ENCODE measurements around the gene GK2. TPM values are rescaled to one million over a fixed set of nuclear protein-coding genes. Genes with fewer than 3 reads are reported as not detected.

The GK2 gene
- total RNA-seq, 2 experiments from 2014 or later, result not detected

DNA sequence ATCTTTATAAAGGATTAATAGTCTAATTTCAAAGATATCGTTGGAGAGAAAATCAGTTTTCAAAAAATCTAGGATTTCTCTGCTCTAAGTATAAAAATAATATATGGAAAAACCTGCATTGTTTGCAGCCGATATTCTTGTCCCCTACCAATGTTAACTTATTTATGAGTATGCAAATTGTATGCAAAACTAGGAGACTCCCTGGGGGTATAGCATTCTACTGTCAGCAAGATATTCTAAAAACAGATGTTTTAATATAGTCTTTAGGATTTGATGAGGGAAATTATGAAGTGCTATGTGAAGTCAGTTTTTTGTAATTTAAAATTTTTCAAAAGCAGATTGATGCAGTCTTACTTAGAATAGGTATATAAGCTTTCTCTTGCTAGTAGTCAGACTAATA lies 40.9 kb downstream of the GK2 start:
- H3K4me1 Mint-ChIP-seq (ENCODE audit: low read depth), result no peaks in the 10 kb centered on the region
- no peak overlapping the region for H3K27ac Mint-ChIP-seq
- ChIA-PET POLR2A (no interaction called here), CTCF (no interaction called here)
- no peak overlapping the region for H3K4me3 Mint-ChIP-seq
- H3K9me3 Mint-ChIP-seq, result no peaks in the 10 kb centered on the region
- no peak for DNase-seq
- H3K27me3 Mint-ChIP-seq, result no peaks in the 10 kb centered on the region
- no peaks in the 10 kb centered on the region for H3K36me3 Mint-ChIP-seq
- intact Hi-C loops (cut with micrococcal nuclease), result no loop called here

GRCh38 chr4:79366422-79366821 lies 41.6 kb downstream of the GK2 start:
- POLR2A ChIA-PET, result no interaction called here
- no peak for DNase-seq
- no peaks in the 10 kb centered on the region for H3K9me3 Mint-ChIP-seq
- no peaks in the 10 kb centered on the region for H3K27me3 Mint-ChIP-seq
- CTCF ChIA-PET, result no interaction called here
- intact Hi-C loops (cut with micrococcal nuclease), result no loop called here
- H3K27ac Mint-ChIP-seq, result no peak overlapping the region
- no peak overlapping the region for H3K4me3 Mint-ChIP-seq
- no peaks in the 10 kb centered on the region for H3K4me1 Mint-ChIP-seq (ENCODE audit: low read depth)
- H3K36me3 Mint-ChIP-seq, result no peaks in the 10 kb centered on the region

- no peaks in the 10 kb centered on the region for H3K9me3 Mint-ChIP-seq
- intact Hi-C loops (cut with micrococcal nuclease), result no loop called here
- CTCF ChIA-PET, result no interaction called here
- no peaks in the 10 kb centered on the region for H3K36me3 Mint-ChIP-seq
- no peak for DNase-seq
- no peak overlapping the region for H3K27ac Mint-ChIP-seq
- H3K4me3 Mint-ChIP-seq, result no peak overlapping the region
- H3K4me1 Mint-ChIP-seq (ENCODE audit: low read depth), result no peaks in the 10 kb centered on the region
- no peaks in the 10 kb centered on the region for H3K27me3 Mint-ChIP-seq
- POLR2A ChIA-PET, result no interaction called here
Observed at GRCh38 chr4:79364061-79364460, 44.0 kb downstream of the GK2 start.

DNA sequence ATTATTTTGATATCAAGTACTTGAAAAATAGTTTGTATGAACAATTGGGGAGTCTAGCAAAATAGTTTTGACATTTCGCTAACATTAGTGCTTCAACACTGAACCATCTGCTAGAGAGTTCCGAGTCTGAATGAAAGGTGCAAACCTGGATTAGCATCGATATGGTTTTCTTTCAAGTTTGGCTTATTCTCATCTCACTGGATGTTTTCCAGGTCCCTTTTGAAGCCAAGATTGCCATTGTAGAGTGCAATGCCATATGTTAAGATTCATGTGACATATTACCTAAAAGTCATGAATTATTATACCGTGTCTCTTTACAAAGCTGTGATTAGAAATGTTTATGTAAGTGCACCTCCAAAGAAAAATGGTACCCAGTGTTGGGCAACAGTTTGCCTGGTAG lies 45.4 kb downstream of the GK2 start:
- DNase-seq, result no peak
- H3K9me3 Mint-ChIP-seq, result no peaks in the 10 kb centered on the region
- H3K4me3 Mint-ChIP-seq, result no peak overlapping the region
- ChIA-PET POLR2A (no interaction called here), CTCF (no interaction called here)
- no peaks in the 10 kb centered on the region for H3K36me3 Mint-ChIP-seq
- H3K4me1 Mint-ChIP-seq (ENCODE audit: low read depth), result no peaks in the 10 kb centered on the region
- intact Hi-C loops (cut with micrococcal nuclease), result no loop called here
- no peaks in the 10 kb centered on the region for H3K27me3 Mint-ChIP-seq
- H3K27ac Mint-ChIP-seq, result no peak overlapping the region

- no peaks in the 10 kb centered on the region for H3K9me3 Mint-ChIP-seq
- no peak overlapping the region for H3K4me3 Mint-ChIP-seq
- POLR2A ChIA-PET, result no interaction called here
- H3K27ac Mint-ChIP-seq, result no peak overlapping the region
- no peaks in the 10 kb centered on the region for H3K4me1 Mint-ChIP-seq (ENCODE audit: low read depth)
- H3K27me3 Mint-ChIP-seq, result no peaks in the 10 kb centered on the region
- no peak for DNase-seq
- intact Hi-C loops (cut with micrococcal nuclease), result no loop called here
- H3K36me3 Mint-ChIP-seq, result no peaks in the 10 kb centered on the region
- CTCF ChIA-PET, result no interaction called here
Observed at GRCh38 chr4:79360006-79360405, 48.0 kb downstream of the GK2 start.

DNA sequence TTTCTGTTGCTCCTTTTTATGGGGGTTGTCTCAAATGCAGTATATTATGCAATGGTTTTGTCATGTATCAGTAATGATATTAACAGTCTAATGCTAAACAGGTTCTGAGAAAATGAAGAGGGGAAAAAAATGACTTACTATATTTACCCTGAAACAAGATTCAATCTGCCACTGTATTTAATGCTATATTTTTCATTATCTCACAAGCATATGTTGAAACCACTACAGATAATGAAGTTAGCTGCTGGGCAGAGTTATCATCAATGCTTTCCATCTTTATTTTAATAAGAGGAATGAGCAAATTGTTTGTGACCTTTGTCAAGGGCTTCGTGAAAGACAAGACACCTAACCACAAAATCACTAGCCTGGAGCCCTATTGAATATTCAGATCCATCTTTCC lies 49.6 kb downstream of the GK2 start:
- no peak overlapping the region for H3K4me3 Mint-ChIP-seq
- POLR2A ChIA-PET, result no interaction called here
- no peaks in the 10 kb centered on the region for H3K27me3 Mint-ChIP-seq
- no peaks in the 10 kb centered on the region for H3K36me3 Mint-ChIP-seq
- no peak for DNase-seq
- no peaks in the 10 kb centered on the region for H3K4me1 Mint-ChIP-seq (ENCODE audit: low read depth)
- intact Hi-C loops (cut with micrococcal nuclease), result no loop called here
- H3K9me3 Mint-ChIP-seq, result no peaks in the 10 kb centered on the region
- H3K27ac Mint-ChIP-seq, result no peak overlapping the region
- CTCF ChIA-PET, result no interaction called here

DNA sequence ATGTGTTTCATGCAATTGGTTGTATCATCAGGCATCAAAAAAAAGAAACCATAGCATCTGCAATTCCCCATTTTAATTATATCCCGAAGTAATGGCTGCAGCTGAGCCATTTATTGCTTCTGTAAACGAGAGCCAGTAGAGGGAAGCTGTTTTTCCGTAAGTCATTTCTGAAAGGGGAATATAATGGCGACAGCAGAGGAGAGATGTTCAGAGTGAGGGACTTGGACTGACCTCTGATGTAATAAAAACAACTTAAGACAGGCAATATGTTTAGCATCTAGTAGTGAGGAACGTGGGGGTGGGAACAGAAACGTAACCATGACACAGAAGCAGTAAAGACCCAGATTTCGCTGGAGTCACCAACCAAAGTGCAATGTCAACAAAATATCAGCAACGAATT lies 50.7 kb downstream of the GK2 start:
- CTCF ChIA-PET, result no interaction called here
- Mint-ChIP-seq H3K4me1 (ENCODE audit: low read depth) (no peaks in the 10 kb centered on the region), H3K36me3 (no peaks in the 10 kb centered on the region), H3K9me3 (no peaks in the 10 kb centered on the region), H3K27me3 (no peaks in the 10 kb centered on the region), H3K27ac (no peak overlapping the region), H3K4me3 (no peak overlapping the region)
- DNase-seq, result no peak
- POLR2A ChIA-PET, result no interaction called here
- intact Hi-C loops (cut with micrococcal nuclease), result no loop called here

Other genes with a start within 250 kb of the GK2 start
- gene NAA11, start 82.2 kb downstream of the GK2 start, total RNA-seq, result not detected

All from activated CD4-positive, alpha-beta memory T cell treated with anti-CD3 and anti-CD28 coated beads for 36 hours (primary cell).